ENCODE data around the gene DAP3.
"Not testable (repeated sequence)": the region's sequence is repeated elsewhere in the genome, so short reads cannot be mapped to it uniquely, and the experiment has no call there.

Gene DAP3

DNA sequence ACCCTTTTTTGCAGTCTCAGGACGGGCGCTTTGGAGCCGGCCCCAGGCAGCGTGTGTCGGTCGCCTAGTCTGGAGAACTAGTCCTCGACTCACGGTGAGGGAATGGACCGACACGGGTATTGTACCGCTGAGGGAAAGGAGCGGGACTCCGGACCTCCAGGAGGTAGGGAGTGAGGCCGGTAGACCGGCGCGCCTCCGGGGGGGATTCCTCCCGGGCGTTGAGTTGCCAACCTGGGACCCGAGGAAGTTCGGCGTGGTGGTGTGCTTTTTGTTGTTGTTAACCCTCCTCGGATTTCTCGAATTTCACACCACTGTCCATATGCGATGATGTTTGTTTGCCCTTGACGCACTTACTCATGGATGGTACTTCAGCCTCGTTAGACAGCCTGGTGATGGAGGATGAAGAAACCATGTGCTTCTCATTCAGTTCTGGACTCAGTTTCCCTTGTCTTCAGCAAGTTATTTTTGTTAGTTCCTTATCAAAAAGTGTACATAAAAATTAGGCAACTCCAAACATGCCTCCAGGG lies at the start of gene DAP3:
Gene DAP3 (plus strand): TSS at position 11 of the 527 bp plus-strand sequence. CDS start 20,689 bp downstream, outside the sequence.
- not testable (repeated sequence) for DNase-seq (ENCODE audit: low read depth, low spot score)

DNA sequence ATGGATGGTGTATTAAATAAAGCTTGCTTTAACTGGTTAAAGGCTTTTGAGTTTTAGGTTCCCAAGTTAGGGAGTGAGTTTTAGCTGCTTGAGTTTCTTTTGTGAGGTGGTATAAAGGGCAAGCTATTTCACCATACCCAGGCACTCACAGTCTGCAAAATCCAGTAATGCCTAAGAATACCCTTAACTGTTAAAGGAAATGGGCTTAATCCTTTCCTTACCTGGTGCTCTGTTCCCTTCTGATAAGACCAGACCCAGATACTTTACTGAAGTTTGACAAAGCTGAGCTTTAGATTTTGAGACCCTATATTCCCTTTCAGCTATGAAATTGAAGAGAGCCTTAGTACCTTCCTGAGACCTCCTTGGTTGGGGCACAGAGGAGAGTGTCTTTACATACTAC lies 48.5 kb upstream of the DAP3 start:
- DNase-seq (ENCODE audit: low read depth, low spot score) = no peak

DNA sequence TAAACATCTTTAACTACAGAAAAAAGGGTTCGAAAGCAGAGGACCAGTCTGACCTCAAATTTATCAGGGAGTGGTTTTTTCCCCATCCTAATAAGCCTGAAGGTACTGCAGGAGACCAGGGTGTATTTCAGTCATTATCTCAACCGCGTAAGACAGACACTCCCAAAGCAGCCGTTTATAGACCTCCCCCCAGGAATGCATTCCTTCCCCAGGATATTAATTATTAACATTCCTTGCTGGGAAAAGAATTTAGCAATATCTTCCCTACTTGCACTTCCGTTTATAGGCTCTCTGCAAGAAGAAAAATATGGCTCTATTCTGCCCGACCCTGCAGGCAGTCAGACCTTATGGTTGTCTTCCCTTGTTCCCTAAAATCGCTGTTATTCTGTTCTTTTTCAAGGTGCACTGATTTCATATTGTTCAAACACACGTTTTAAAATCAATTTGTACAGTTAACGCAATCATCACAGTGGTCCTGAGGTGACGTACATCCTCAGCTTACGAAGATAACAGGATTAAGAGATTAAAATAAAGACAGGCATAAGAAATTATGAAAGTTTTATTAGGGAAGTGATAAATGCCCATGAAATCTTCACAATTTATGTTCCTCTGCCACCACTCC lies 46.2 kb upstream of the DAP3 start:
- DNase-seq (ENCODE audit: low read depth, low spot score) = peak; percentile 3

DNA sequence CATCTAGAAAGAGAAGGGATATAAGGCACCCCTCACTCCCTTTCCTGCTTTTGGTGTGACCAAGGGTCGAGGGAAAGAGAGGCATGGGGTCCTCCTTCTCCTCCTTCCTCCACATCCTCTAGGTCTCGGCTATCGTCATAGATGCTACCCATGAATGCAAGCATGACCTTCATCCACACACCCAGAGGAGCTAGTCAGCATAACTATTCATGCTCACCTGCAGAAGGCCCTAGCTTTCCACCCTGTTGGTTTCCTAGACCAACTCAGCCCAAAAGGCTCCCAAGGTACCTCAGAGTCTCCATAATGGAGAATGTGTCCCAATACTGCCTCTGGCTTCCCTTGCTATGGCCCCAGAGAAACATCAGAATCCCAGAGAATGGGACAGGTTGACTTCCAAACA lies 45.7 kb upstream of the DAP3 start:
- no peak for DNase-seq (ENCODE audit: low read depth, low spot score)

DNA sequence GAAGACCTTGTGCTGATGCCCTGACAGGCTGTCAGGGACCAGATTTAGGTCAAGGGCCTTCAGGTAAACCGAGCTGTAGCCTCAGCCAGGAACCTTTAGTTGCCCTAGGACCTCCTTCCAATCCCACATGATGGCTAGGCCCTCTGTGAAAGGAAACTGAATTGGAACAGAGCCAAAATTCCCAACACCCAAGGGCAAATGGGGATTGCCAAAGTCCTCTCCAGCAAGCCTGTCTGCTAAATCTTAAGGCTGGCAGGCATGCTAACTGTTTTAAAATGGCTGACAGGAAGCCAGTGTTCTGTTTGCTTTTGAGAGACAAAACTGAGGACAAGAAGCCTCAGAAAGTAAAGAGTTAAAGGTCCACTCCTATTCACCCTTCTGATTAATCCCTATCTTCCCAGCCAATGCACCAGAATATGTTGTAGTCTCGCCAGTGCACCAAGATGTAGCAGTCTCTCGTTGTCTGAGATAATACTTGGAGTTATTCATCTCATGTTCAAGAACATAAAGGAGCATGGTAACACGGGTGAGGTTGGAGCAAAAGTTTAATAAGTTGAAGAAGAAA lies 43.8 kb upstream of the DAP3 start:
- DNase-seq (ENCODE audit: low read depth, low spot score) = peak; percentile 12

DNA sequence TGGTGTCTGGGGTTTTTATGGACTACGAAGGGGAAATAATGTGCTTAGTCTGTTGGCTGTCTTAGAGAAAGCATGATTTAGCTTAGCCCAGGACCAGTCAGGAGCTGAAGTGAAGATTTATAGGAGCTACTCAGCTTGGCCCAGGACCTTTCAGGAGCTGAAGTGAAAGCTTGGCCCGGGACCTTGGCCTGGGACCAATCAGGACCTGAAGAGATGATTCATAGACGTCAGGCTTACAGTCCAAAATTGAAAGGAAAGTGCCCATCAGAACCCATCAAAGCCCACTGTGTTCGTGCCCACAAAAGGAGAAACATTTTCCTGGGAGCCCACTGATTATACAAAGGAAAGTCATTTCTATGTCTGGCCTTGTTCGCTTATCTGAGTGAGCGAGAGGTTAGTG lies 43.2 kb upstream of the DAP3 start:
- DNase-seq (ENCODE audit: low read depth, low spot score) = peak; percentile 50

DNA sequence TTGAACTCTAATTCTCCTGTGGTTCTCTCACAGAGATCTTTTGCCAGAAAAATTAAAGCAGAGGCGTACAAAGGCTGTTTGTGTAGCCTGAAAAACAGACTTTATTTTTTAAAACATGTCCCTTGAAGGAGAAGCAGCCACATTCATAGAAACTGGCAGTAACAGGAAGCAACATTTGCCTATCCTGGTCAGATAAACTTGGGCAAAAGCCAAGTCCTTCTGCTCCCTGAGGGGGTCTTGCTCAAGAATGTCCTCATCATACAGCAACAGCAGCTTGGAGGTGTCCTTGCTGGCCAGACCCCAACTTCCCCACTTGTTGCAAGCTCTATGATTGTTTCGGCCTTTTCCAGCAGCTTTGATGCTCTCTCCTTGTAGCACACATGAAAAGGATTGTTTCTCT lies 42.6 kb upstream of the DAP3 start:
- peak; percentile 28 for DNase-seq (ENCODE audit: low read depth, low spot score)

DNA sequence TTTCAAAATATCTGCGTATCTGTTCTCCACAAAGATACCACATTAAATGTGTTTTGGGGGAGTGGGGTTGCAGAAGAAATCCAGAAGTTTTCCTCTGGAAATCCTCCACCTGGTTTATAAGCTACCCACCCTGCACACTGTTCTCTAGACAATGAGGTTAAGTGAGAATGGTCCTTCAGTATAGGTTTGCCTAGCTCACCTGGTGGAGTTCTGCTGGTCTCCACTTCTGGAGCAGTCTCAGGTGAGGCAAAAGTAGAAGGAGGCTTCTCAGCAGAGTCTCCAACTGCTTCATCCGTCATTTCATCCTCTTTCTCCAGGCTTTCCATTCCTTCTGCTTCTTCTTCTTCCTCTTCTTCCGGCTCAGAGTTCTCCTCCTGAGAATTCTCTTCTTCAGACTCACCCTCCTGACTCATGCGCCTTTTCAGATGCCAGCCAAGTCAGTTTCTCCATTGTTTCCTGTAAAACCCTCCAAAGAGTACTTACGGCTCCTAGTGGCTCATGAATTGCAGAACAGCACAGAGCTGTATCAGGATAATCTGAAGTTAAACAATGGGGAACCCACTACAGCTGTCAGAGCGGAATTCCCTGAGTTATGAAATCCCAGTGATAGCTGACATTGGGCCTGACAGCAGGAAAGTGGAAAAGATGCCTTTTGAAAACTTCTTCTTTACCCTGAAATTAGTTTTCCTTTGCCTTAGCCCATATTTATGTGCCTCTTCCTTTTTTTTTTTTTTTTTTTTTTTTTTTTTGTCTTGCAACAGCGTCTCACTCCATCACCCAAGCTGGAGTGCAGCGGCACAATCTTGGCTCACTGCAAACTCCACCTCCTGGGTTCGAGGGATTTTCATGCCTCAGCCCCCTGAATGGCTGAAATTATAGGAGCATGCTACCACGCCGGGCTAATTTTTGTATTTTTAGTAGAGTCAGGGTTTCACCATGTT lies 40.4 kb upstream of the DAP3 start:
- peak; percentile 87 for DNase-seq (ENCODE audit: low read depth, low spot score)

DNA sequence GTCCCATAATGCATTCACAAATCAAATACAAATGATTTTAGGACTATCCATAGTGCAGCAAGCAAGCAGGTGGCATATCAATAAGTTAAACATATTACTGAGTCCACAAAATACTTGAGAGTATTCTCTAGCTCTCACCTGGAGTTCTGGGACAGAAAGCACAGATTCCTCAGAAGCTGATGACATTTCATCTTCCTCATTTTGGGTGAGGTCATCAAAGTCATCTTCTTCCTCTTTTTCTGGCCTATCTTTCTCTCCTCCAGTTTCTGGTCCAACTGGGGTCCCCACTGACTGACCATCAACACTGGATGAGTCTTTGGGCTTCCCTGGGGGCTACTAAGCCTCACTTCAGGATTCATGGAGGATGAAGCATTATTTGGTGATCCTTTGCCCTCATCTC lies 39.2 kb upstream of the DAP3 start:
- no peak for DNase-seq (ENCODE audit: low read depth, low spot score)

DNA sequence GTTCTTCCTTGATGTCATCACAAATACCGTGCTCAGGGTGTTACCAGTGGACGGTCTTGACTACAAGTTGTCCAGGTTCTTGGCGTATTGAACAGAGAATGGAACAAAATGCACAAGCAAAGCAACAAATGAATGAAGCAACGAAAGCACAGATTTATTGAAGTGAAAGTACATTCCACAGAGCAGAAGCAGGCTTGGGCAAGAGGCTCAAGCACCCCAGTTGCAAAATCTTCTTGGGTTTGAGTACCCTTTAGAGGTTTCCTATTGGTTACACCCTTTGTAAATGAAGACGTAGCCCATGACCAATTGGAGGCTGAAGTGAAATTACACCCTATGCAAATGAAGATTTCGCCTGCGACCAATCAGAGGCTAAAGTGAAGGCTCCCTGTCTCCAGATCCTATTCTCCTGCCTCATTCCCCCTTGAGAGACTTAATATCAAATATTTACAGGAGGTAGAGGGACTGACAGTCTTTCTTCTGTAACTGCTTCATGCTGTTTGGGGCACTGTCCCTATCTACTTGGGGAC lies 38.6 kb upstream of the DAP3 start:
- DNase-seq (ENCODE audit: low read depth, low spot score) = no peak

DNA sequence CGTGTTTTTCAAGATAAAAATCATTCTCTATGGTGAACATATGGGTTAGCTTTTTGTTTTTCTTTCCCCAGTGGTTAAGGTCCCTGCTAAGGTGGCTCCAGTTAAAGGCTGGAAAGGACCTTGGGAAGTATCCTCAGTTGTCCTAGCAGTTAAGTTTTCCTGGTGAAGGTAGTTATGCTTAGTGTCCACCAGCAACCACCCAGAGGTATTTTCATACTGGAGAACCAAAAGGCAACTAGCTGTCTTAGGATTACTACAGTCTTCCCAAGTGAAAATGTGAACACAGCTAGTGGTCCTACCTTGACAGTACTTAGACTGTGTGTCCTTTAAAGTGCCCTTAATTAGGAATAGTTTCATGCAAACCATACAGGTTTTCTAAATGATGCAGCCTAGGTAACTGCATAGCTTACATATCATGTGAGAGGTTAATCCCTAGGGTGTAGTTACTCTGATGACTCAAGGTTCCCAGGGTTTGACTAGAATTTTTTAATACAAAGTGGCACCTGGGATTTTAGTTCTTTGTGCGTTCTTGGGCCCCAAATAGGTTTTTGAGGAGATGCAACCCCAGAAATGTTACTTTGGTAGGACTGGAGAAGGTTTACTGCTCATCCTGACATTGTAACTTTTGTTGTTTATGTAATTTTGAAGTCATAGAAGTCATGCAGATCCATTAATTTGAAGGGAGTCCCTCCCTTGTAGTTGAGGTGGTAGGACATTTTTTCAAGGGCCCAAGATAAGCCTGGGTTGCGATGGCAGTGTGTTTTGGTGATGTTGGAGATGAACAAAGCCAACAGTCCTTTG lies 36.8 kb upstream of the DAP3 start:
- DNase-seq (ENCODE audit: low read depth, low spot score) = no peak

DNA sequence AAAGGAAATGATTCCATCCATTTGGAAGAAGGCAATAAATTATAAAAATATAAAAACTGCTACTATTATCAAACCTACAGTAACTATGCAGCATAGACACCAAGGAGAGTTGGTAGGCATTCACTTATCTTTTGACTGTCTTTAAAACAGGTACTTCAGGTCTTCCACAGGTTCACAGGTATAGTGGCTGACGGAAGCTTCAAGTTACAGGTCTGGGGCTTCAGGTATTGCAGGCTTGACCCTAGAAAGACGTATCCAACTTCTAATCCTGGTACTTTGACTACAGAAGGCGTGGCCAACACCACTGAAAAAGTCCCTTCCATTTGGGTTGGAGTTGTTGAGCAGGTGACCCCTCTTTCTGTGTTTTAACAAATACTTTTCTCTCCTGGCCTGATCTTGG lies 35.9 kb upstream of the DAP3 start:
- DNase-seq (ENCODE audit: low read depth, low spot score) = no peak

DNA sequence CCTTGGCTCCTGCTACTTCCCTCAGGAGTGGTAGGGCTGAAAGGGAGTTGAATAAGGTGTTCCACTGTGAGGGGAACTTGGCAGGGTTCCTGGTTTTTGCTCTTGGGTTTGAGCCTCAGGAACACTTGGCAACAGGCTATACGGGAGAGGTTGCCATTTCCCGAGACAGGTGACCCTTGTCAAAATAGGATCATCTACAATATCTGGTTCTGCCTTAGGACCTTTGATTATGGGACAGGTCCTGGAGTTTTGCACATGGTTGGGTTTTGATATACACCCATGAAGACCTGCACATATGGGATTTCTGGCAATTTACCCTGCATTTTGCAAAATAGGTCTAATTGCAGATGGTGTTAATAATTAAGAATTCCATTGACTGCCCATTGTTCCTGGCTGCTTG lies 31.4 kb upstream of the DAP3 start:
- DNase-seq (ENCODE audit: low read depth, low spot score) = no peak

DNA sequence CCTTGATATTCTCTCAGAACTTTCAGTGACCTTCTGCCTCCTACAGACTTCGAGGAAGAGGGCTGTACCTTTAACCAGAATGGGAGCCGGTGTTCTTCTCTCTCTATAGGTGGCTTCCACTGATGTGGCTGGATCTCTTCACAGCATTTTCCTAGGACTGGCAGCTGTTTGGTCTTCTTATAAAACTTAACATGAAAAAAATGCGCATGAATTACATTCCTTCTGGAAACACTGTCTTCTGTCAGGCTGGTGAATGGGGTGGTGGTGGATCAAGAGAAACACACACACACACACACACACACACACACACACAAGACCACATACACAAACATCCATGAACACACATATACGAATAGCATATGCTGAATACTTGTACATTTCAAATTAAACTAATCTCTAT lies 27.7 kb upstream of the DAP3 start:
- DNase-seq (ENCODE audit: low read depth, low spot score) = not testable (repeated sequence)

DNA sequence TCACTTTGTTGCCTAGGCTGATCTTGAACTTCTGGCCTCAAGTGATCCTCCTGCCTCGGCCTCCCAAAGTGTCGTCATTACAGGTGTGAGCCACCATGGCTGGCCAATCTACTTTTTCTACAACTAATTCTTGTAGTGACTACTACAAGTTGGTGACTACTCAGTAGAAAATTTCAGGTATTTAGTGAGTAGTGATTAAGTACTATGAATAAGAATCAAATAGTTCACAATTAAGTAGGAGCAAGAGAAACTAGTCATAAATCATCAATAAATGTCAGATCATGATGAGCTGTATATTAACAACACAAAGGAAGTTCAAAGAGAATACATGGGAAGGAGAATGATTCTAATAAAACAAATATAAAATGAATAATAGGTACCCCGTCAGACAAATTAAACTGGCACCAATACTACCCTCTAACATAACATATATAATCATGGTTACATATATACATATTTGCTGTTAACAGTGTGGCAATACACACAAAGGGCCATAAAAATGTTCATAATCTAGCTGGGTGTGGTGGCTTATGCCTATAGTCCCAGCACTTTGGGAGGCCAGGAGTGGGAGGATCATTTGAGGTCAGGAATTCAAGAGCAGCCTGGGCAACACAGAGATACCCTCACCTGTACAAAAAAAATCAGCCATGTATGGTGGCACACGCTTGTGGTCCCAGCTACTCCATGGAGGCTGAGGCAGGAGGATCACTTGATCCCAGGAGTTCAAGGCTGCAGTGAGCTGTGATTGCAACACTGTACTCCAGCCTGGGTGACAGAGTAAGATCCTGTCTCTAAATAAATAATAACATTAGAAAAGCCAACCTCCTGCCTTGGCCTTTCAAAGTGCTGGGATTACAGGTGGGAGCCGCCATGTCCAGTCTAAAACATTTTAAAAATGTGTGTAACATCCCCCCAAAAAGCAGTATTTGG lies 19.4 kb upstream of the DAP3 start:
- no peak for DNase-seq (ENCODE audit: low read depth, low spot score)

DNA sequence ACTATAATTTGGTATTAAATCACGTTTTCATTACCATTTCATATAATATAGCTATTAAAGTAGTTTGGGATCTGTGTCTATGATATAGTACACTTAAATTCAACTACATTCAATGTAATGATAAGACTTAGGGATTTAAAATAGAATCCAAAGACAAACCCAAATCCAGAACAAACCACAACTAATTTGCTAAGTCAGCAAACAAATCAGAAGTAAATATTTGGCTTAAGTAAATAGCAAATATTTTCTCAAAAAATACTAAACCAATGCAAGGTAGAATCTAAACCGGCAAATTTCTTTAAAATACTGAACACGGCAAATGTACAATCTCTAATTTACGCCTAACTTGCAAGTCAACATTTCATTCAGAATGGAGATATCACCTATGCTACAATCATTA lies 17.1 kb upstream of the DAP3 start:
- no peak for DNase-seq (ENCODE audit: low read depth, low spot score)

DNA sequence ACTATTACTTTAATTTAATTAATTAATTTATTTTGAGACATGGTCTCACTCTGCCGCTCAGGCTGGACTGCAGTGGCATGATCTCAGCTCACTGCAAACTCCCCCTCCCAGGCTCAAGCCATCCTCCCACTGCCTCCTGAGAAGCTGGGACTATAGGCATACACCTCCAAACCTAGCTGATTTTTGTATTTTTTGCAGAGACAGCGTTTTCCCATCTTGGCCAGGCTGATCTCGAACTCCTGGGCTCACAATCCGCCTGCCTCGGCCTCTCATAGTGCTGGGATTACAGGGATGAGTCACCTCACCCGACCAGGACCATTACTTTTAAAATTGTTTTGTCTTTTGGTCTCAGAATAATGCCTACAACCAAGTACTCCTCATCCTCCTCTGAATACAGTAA lies 15.9 kb upstream of the DAP3 start:
- DNase-seq (ENCODE audit: low read depth, low spot score) = no peak

DNA sequence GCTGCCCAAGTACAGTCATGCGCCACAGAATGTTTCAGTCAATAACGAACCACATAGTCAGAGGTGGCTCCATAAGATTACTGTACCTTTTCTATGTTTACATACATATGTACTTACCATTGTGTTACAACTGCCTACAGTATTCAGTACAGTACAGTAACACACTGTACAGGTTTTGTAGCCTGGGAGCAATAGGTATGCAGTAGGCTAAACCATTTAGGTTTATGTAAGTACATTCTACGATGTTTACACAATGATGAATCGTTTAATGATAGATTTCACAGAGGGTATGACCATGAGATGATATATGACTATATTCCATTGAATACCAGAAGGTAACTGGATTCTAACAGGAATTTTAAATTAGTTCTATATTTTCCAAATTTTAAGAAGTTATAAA lies 10.9 kb upstream of the DAP3 start:
- DNase-seq (ENCODE audit: low read depth, low spot score) = no peak

DNA sequence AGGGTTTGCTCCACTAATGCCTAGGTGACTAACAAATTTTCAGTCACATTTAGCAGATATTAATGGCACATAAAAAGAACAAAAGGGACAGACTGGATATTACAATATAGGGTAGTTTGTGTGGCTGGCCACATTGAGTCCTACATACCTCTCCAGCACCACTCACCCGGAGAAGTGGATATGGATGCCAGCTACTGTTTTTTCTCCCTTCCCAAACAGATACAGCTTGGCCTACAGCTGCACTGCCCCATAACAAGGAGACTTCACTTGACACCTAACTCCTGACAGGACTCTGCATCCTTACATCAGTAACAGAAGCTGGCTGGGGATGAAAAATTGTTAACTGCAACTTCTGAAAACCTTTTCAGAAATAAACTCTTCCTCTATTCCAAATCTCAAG lies 9.9 kb upstream of the DAP3 start:
- DNase-seq (ENCODE audit: low read depth, low spot score) = not testable (repeated sequence)

DNA sequence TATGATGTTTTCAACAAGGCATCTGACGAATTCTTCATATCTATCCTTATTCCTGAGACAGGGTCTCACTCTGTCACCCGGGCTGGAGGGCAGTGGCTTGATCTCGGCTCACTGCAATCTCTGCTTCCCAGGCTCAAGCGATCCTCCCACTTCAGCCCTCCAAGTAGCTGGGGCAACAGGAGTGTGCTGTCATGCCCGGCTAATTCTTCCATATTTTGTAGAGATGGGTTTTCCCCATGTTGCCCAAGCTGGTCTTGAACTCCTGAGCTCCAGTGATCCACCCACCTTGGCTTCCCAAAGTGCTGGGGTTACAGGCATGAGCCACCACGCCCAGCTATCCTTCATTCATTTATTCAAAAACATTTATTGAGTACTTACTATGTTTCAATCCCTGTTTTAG lies 8.4 kb upstream of the DAP3 start:
- DNase-seq (ENCODE audit: low read depth, low spot score) = no peak
